Head of caudate nucleus (tissue), 42 donors: ENCODE results near the gene GSTA5.
"Not testable (repeated sequence)": the region's sequence is repeated elsewhere in the genome, so short reads cannot be mapped to it uniquely, and the experiment has no call there.

Source experiments
- DNase-seq, 42 donors: peaks; one replicate each; pipeline versions ENCODE4 v3.0.0 to v3.0.0-alpha.2; 2020 to 2021; ENCODE audit warnings: mixed read lengths in 7 of 42
- intact Hi-C: fragments of 100-400 bp; cut with DNase I; formaldehyde crosslinking; loops from one replicate; pipeline ENCODE4 v1.15.0; 2022

GSTA5 gene

DNA sequence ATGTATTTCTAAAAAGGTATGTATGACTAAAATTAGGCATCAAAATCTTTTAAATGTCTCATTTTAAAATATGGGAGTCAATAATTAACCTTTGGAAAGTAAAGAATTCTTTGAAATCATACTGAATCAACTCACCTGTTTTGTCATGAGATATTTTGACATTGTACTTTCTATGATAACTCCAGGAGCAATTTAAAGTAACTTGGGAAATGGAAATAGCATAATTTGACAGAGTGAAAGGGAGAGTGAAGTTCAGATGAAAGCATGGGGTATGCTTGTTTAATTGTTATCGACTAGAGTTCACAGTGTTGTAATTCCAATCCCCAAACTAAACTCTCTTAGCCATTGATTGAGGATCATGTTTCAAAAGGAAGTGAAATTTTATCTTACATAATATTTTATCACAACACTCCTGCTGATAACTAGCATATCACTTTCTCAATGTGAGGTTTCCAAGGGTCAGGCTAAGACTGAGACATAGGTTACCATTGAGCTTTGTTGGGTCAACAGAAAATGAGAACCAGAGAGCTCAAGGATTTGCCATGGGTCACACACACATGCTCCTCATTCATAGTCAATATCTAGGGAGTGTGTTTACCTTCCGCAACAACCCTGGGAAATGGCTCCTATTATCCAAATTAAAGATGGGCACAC, 39.3 kb downstream of the GSTA5 start:
- intact Hi-C loops: no loop called here

DNA sequence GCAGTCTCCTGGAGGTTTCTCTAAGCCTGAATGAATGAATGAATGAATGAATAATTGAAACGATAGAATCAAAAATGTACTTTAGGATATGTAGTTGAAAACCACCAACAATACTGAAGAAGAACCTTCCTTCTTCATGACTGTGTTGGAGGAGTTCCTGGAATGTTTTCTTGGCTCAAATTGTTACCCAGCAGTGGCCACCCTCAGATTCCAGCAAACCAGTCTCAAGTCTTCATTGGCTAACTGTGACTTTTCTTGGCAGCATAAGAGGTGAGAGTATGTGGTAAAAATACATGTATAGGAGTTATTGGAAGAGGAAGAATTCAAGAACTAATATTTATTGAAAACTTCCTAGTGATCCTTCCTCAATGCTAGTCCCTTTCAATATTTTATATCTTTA, 41.3 kb downstream of the GSTA5 start:
- intact Hi-C loops, DNase-seq: not testable (repeated sequence)

More for the DNA sequence above, 39.3 kb downstream of the GSTA5 start:
- DNase-seq: no peak

DNA sequence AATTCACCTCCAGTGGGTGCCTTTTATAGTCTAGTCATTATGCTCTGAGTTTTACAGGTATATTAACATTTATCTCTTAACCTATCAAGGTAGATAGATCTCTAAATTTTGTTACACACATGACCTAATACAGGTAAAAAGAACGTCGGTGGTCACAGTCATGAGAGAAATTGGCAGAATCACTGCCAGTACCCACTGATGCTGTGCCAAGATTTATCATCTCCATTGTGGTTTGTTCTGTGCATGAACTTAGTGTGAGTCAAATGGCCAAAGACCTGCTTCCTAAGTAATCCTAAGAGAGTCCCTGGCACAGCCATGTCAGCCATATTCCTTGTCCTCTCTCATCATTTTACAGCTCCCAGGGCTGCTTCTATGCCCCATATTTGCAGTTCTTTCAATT, 46.2 kb downstream of the GSTA5 start:
- DNase-seq, intact Hi-C loops: not testable (repeated sequence)

DNA sequence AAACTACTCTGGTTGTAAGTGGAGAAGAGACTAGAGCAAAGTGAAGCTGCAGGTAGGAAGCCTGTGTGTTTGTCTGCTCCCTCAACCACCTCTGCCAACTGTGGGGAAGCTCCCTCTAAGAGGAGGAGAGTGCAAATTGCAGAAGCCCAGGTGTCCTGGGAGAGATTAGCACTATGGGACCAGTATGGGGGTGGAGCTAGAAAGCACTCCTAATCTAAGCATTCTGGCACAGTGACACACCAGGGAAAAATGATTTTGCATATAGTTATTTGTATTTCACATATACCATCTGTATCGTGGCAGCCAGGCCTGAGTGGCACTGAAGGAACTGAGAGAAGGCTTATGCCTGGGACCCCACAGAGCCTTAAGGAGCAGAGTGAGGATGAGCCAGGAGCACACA, 49.8 kb downstream of the GSTA5 start:
- DNase-seq: no peak
- intact Hi-C loops: no loop called here

DNA sequence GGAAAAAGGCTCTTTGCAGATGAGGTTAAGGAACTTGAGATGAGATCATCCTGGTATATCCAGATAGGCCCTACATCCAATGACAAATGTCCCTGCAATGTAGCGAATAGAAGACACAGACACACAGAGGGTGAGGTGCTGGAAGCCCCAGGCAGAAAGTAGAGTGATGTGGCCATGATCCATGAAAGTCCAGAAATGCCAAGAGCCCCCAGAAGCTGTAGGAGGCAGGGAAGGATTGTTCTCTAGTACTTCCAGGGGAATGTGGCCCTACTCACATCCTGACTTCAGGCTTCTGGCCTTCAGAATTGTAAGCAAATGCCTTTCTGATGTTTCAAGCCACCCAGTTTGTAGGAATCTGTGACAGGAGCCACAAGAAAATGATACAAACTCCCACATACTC, 51.0 kb downstream of the GSTA5 start:
- DNase-seq, intact Hi-C loops: not testable (repeated sequence)

DNA sequence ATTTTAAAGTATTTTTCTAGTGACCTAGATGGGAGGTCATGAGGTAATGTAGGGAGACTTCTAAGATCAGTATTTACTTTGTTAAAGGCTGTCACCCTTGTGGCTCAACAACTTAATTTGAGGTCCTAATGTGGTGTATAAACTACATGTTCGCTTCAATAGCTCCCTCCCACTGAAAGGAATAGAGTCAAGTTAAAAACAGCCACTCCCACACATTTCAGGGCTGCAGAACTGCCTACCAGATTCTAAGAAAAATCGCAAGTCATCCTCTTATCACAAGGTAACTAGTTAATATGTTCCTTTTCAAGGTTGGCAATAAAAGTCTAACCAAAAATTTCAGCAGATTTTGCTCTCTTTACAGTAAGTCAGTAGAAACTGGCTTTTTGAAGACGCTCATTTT, 52.1 kb downstream of the GSTA5 start:
- intact Hi-C loops: no loop called here
- peak in 20 of 42 donors; percentile 5 to 78 (median 34) for DNase-seq

DNA sequence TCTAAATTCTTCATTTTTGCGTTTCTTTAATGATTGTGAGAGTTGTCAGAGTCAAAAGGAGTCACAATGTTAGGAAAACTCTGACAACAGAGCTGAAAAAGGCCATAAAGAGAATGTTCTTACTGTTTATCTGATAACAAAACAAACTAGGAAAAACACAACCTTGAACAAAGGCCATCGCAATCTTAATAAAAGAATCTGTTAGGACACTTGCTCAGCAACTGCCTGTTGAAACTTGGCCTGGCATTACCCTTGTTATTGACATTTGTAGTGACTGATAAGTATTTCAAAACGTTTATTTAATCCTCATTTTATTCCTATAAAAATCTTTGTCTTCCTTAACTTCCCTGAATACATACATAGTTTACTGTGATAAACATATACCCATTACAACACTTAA, 52.7 kb downstream of the GSTA5 start:
- DNase-seq: no peak
- intact Hi-C loops: no loop called here

DNA sequence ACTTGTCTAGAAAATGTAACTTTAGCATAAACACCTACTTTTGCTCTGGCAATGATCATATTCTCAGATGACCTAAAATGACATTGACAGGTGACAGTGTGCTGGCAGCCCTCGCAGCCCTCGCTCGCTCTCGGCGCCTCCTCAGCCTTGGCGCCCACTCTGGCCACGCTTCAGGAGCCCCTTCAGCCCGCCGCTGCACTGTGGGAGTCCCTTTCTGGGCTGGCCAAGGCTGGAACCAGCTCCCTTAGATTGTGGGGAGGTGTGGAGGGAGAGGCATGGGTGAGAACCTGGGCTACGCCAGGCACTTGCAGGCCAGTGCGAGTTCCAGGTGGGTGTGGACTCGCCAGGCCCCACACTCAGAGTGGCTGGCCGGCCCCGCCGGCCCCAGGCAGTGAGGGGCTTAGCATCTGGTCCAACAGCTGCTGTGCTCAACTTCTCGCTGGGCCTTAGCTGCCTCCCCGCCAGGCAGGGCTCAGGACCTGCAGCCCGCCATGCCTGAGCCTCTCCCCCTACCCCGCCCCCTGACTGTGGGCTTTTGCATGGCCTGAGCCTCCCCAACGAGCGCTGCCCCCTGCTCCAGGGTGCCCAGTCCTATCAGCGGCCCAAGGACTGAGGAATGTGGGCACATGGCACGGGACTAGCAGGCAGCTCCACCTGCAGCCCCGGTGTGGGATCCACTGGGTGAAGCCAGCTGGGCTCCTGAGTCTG, 54.2 kb downstream of the GSTA5 start:
- intact Hi-C loops: no loop called here
- DNase-seq: no peak

DNA sequence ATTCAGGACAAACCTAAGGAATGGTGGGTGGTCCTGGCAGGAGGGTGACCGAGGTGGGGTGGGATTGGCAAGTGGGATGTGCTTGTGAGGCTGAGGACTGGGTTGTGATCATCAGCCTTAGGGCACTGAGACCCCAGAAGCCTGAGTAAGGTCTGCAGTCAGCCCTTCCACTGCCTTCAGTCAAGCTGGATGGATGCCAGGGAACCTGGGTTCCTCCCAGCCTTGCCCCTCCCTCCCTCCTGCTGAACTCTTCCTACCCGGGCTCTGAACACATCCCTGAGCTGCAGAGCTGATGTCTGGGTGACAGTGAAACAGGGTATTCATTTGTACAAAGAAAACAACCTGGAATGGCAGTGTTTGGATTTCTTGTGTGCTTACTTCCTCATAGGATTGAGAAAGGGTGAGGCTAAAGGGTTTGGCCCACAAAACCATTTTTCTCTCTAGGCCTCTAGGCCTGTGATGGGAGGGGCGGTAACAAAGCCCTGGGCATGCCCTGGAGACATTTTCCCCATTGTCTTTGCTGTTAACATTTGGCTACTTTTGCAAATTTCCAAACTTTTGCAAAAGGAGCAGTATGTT, 57.8 kb downstream of the GSTA5 start:
- intact Hi-C loops, DNase-seq: not testable (repeated sequence)

DNA sequence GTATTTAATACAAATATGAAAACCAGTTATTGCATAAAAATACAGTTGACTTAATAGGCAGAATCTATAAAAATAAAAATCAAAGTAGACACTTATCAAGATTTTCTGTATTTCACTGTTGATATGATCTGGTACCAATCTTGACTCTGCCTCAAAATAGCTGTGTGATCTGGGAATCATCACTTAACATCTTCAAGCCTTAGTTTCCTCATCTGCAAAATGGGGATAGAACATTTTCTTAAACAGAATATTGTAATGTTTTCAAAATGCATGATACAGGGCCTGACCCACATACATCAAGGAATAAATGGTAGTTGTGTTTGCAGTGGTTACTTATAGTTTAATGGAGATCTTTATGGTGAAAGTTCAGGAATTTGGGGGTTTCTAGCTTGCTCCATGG, 58.4 kb downstream of the GSTA5 start:
- DNase-seq, intact Hi-C loops: not testable (repeated sequence)
